ENCODE measurements around the gene ISG20L2.

The ISG20L2 gene

DNA sequence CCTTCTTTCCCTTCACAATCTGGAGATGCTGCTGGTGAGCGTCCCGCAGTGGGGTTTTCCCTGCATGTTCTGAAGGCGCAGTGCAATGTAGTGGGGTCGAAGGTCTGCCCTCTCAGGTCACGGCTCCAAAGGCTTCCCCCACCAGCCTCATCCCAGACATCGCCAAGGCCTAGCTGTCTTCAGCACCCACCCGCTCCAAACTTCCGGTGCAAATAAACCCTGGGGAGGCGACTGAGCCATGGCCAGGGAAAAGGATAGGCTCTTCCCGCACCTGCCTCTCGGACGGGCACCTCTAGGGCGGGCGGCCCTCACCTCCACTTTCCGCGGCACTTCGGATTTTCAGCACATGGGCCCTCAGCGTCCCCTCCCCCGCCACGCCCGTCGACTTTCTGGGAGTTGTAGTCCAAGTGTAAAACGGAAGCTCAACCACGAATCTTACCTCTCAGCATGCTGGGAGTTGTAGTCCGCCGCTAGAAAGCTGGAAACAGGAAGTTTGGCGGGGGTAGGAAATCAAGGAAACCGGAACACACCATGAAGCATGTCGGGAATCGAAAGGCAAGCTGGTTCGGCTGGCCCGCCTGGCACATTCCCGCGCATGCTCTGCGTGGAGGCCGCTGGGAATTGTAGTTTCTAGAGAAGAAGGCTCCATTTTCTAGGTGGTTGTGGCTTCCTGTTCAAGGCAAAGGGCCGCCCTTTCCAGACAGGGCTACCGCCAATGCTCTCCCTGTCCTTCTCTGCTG lies 12.3 kb upstream of the ISG20L2 start, which contains the start of gene MRPL24:
Gene MRPL24, minus strand, starts transcription at position 348 of the 740 bp plus-strand sequence. CDS start 2,384 bp downstream, outside the sequence.
- DNase-seq (ENCODE audit: low read depth), result peak; percentile 92

DNA sequence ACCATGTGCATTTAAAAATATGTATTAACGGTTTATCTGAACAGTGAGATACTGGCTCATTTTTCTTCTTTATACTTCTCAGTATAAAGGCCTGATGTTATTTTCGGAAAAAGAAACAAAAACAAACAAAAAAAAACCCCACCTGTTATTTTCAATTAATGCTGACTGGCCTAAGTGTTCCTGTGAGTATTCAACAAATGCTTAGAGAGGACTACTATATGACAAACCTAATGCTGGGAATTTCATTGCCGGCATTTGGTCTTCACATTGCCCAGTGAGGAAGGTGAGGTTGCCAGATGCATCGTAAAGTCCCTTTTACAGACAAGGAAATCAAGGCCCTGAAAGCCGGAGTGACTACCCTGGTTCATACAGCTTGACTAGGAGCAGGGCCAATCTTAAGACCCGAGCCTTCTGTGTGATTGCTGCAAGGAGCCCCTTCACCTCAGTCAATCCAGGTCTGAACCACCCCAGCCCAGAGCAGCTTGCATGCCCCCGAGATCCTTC lies 11.7 kb upstream of the ISG20L2 start:
- DNase-seq (ENCODE audit: low read depth), result no peak

DNA sequence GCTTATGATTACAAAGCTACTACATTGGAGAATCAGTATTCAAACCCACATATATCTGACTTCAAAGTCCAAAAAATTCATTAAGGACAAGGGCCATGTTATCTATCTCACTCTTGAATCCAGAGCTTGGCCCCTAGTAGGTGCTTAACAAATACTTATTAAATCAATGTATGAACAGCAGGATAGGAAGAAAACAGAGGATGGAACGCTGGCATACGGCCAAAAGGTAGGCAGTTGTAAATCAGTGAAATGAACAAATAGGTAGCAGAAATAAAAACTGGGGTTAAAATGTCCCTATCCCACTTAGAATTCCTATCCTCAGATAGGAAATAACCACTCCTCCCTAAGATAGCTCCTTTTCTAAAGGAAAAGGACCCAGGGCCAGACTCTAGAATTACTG lies 10.3 kb upstream of the ISG20L2 start:
- DNase-seq (ENCODE audit: low read depth), result no peak

DNA sequence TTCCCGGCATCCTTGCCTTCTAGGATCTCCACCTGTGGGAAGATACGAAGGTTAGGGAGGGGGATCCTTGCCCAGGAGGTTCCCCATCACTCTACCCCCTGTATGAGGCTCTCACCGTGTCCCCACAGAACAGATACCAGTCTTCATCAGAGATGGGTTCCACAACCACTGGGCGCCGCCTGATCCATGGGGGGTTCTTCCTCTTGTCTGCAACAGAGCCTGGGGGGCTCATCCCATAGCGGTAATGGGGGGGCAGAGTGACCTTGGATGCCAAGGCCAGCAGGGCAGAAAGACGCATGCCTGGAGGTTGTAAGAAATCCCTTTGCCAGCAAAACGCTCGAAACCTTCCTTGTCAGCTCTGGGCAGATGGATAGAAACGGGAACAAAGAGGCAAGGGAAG lies 9.8 kb upstream of the ISG20L2 start:
- no peak for DNase-seq (ENCODE audit: low read depth)

DNA sequence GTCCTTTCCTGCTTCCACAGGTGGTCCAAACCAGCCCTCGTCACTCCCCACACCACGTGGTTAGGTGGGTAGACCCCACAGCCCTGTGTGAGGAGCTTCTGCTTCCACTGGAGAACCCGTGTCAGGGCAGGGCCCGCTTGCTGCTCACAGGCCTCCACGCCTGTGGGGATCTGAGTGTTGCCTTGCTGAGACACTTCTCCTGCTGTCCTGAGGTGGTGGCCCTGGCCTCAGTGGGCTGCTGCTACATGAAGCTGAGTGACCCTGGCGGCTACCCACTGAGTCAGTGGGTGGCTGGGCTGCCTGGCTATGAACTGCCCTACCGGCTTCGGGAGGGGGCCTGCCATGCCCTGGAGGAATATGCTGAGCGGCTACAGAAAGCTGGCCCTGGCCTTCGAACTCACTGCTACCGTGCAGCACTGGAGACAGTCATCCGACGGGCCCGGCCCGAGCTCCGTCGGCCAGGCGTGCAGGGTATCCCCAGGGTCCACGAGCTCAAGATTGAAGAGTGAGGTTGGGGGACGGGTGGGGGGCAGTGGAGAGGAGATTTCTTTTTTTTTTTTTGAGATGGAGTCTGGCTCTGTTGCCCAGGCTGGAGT lies 5.5 kb upstream of the ISG20L2 start:
- DNase-seq (ENCODE audit: low read depth), result no peak

DNA sequence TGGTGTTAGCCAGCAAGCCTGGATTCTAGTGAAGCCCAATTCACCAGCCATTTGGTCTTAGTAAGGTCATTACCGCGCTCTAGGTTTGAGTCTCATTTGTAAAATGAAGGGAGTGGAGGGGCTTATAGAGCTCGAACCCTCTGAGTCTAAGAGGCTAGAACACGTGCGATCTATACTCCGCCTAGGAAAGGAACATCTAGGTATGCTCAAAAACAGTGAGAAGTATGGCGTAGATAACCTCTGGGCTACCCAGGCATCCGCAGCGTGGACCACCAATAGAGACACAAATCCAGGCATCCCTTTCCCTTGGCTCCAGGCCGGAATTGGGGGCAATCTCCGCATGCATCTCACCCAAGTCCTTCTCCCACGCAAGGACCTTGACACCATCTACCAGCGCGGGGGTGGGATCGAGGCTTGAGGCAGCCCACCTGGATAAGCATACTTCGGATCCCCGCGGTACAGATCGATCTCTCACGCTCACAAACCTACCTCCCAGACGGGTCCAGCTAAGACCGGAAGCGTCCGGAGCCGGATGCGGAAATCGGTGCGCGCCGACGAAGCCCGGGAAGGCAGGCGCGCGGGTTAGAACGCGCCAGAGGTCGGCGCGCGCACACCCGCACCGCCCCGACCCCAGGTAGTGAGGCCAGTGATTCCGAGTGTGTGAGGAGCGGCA lies 504 bp downstream of the ISG20L2 start, which contains the start of gene METTL25B:
Gene METTL25B, plus strand, starts transcription at position 544 of the 673 bp plus-strand sequence. CDS start 636 bp downstream, outside the sequence.
- no peak for DNase-seq (ENCODE audit: low read depth)

DNA sequence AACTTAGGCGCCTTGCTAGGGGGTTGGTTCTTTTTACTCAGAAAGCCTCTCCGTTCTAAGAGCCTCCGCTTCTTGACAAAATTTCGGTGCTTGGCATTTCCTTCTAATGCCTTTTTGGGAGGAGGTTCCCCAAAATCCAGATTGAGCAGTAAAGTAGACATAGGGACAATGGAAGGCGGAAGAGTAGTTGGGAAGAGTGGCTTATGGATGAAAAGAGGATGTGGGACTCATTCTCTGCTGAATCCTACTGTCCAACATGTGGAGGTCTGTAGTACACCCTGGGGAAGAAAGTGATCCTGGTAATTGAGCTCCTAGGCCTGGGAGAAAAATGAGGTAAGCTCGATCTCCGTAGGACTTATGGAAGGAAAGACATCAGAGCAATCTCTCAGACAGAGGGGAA lies 1.1 kb downstream of the ISG20L2 start:
- DNase-seq (ENCODE audit: low read depth), result no peak

DNA sequence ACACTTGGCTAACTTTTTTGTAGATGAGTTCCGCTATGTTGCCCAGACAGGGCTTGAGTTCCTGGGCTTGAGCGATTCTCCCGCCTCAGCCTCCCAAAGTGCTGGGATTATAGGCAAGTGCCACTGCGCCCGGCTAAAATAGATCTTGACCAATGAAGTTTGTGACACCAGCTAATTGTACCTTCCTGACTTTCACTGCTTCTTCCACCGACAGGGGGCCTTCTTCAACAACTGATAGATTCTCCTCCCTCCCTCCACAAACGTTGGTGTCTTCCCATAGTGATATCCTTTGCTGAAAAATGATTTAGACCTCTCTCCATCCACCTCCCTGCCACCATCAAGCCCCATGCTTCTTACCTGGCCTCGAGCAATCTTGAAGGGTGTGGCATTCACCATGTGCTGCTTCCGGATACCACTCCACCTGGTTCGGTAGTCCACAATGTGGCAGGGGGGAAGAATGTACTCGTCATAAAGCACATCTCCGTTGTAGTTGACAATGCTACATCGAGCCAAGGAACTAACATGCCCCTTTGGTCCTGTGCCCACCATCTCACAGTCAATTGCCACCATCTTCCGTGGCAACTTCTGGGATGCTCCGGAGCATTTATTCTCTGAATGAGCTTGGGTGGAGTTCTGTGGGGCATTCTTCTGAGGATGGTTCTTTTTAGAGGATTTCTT lies 1.9 kb downstream of the ISG20L2 start:
- DNase-seq (ENCODE audit: low read depth), result no peak

DNA sequence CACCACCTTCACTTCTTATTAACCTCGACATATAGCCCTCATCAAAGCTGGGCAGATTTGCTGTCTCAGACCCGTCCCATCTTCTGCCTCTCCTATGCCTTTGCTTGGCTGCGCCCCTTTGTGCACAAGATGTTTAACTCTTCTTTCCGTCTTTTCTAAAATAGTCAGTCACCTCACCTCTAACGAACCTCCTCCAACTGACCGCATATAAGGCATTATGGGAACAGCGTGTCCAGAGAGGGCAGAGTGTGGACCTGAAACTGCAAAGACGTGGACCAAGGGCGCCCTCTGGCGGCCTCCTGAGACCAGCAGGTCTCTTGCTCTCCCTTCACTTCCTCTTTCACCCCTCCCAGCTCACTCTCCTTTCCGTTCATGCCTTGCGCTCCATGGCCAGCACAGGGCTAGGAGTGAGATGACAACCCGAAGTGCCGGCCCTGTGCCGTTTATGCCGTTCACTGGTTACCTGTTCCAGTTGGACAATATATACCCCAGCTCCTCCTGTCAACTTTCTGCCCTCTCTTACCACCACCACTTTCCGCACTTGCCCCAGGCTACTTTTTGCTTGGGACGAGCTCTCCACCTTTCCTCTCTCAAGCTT lies 2.8 kb downstream of the ISG20L2 start:
- DNase-seq (ENCODE audit: low read depth), result peak; percentile 72

DNA sequence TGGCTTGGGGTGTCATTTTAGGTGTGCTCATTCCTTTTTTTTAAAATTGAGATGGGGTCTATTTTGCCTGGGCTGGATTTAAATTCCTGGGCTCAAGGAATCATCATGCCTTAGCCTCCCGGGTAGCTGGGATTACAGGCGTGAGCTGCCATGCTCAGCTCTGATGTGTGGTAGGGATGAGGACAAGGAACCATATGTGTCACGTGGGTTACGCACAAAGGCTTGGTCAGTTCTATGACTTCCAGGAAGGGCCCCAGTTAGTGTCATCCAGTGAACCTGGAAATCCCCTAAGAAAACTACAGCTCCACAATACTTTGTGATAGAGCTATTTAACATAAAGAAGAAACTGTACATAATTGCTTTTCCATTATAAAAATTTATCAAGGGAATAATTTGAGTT lies 7.0 kb downstream of the ISG20L2 start:
- DNase-seq (ENCODE audit: low read depth), result no peak

DNA sequence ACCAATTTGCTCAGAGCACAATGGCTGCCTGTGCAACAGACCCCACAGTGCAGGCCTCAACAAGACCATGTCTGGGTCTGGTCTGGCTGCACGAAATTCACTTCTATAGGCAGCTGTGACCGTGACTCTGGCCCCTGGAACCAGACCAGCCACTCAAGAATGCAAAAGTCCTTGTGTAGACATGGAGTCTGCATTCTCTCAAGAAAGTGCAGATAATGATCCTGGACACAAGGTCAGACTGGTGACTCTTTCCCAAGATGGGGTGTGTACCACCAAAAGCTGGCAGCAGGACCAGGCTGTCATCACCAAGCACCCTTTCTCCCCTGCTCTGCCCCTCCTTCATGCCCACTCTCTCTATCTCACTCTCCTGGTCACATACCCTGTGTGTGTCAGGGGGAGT lies 7.4 kb downstream of the ISG20L2 start:
- DNase-seq (ENCODE audit: low read depth), result no peak

DNA sequence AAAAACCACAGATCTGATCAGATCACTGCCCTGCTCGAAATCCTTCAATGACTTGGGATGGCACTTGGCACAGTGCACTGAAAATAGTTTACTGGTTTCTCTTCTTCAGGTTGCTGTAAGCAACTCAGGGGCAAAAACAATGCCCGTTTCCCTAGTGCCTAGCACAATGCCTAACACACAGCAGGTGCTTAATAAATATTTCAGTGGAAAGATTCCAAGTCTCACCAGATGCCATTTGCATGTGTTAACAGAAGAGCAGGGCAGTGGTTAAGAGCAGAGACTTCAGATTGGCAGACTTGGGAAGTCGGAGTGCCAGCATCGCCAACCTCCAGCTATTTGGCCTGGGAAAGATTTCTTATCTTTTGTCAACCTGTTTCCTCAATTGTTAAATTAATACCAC lies 11.2 kb downstream of the ISG20L2 start:
- no peak for DNase-seq (ENCODE audit: low read depth)

DNA sequence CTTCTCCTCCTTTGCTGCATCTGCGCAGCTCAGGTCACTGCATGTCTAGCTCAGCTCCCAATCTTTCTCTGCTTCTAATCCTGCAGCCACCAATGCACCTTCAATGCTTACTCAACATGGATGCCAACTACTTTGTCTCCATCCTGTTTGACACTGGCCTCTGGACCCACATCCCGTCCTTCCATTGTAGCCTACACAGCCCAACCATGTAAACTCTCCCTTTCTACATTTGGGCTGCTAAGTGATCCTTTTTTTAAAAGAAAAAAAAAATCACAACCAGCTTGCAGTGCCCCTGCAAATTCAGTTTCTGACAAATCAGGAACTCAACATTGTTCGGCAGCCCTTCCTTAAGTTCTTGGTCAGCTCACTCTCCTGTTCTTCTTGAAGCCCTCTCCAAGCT lies 13.7 kb downstream of the ISG20L2 start:
- no peak for DNase-seq (ENCODE audit: low read depth)

DNA sequence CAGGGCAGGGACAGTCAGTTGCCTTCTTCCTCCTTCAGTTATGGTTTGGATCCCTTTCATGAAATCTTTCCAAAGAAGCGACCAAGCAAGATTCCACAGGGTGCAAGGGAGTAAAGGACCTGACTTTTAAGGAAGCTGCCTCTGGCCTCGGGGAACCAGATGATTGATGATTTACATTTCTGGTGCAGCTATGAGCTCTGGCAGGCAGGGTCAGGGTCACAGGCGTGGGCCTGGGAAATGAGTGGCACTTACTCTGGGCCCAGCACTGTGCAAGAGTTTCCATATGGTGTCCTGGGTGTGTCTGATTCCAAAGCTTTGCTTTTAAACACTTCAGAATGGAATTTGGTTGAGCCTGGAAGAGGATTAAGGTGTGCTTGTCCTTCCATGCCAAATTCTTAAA lies 15.9 kb downstream of the ISG20L2 start:
- no peak for DNase-seq (ENCODE audit: low read depth)

DNA sequence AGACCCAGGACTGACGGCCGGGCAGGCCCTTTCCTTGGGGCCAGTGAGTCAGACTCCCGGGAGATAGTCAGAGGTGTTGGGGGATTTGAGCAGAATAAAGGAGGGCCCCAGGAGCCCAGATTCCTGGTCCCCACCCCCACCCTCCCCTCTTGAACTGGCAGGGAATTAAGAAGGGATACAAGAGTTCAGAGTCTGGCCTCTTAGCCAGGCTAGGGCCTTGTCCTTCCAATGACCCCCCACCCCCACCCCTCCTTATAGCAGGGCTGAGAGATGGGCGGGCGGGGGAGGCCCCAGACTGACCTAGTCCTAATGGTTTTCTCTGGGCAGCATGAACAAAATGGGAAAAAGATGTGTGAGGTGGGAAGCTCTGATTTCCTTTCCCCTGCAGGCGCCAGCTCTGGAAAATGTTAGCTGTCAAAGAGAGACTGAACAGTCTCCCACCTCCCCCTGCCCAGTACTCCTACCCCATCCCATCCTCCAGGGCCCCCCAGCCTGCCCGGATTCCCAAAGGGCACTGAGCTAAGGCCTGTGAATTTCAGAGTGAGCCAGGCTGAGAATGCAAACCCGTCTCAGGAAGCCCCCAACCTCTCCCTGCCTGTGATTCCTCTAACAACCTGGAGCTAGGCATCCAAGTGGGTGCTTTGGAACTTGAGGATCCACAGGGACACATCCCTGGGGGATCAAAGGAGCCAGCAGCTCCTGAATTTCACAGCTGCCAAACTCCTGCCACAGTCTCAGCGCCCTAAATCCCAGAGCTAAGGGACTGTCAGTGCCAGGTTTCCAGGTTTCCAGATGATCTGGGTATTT lies 17.4 kb downstream of the ISG20L2 start:
- DNase-seq (ENCODE audit: low read depth), result no peak

DNA sequence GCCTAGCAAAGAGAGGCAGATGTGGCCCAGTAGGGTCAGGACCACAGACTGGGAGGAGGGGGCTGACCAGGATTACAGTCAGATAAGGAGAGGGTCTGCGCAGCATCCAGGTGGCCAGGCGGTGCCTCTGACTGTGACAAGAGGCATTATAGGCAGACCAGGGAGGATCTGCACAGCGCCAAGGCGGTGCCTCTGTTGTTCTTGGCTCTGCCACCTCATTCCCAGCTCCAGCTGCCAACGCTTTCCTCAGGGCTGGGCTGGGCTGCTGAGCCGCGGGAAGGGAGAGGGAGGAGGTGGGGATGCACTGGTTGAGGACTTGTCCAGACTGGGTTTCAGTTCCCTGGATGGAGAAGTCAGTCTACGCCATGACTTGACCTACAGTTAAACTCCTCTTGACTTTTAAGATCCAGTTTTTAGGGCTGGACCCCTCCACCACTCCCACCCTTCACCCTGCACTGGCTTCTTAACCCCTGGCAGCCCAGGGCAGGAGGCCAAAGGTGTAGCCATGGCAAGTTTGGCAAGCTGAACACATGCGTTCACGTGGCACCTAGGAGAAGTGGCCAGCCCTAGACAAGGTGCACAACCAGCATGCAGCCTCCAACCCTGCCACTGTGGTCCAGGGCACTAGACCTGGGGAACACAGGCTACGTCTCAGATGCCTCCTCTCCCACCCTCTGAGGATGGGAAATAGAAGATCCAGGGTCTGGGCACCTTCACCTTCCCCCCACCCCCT lies 18.6 kb downstream of the ISG20L2 start:
- no peak for DNase-seq (ENCODE audit: low read depth)

DNA sequence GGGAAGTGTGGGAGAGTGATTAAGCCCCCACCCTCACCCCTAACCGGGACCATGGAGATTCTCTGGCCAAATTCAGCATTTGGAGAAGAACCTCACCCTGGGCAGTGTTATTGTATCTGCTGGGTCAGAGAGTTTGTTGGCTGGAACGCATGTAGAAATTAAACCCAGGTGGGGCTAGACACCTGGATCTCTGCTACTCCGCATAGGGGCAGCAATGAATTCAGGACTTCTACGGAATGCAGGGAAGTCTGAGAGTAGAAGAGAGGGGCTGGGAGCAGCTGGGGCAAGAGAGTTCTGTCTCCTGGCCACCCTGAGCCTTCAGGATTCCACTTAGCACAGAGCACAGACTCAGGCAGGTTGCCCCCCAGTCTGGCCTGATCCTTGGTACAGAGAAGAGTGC lies 19.5 kb downstream of the ISG20L2 start:
- no peak for DNase-seq (ENCODE audit: low read depth)

DNA sequence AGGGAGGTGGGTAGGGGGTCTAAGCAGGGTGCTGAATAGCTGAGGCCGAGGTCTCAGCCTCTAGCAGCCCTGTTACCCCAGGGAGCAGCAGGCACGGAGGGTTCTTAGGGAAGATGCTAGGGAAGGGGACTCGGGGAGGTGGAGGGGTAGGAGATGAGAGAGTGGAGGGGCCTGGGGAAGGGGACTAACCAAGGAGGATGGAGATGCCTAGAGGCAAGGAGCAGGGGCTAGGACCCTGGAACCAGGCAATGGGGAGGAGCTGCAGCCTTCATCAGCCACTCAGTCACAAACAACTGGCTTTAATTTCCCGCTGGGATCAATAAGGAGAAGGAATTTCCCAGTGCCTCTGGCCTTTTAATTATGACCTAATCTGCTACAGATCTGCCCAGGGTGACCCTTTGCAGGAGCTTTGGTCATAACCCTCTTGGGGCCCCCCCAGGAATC lies 20.3 kb downstream of the ISG20L2 start:
- DNase-seq (ENCODE audit: low read depth), result no peak

DNA sequence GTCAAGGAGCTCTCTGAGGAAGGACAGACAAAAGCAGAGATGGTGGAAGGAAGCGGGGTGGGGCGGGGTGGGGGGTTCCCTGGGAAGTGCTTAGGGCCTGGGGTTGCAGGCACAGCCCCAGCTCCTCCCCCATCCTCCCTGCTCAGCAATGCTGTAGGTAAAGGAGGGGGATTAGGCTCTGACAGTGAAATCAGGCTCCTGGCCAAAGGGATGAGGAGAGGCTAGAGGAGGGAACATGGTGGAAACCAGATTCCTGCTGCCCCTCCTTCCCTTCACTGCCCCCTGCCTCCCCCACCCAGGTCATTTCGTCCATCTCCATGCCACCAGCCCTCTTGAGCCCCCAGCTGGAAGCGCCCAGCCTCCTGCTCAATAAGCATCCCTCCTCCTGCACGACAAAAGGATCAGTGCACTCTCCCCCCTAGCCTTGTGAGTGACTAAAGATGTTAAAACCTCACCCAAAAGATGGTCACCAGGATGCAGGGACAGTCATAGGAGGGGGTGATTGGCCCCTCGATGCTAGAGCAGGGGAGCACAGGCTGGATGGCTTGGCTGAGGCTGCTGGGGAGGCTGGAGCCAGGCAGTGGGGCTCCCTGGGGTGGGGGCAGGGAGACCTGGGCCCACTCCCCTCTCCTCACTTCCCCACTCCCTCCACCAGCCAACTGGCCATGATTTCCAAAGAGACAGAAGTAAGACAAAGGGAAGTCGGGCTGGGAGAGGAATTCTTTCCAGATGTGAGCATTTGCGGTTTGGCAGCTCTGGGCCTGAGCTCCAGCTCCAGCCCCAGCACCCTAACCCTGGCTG lies 20.9 kb downstream of the ISG20L2 start:
- DNase-seq (ENCODE audit: low read depth), result no peak
